ENCODE results near the gene IZUMO2. TPM values are rescaled to one million over a fixed set of nuclear protein-coding genes. Genes with fewer than 3 reads are reported as not detected.
"Not testable (repeated sequence)": the region's sequence is repeated elsewhere in the genome, so short reads cannot be mapped to it uniquely, and the experiment has no call there.

IZUMO2 gene
- total and polyA plus RNA-seq, 2 experiments from 2014 or later, result not detected

GRCh38 chr19:50134777-50135719 is 28.0 kb downstream of the IZUMO2 start:
- H3K27me3 ChIP-seq; H3K27ac ChIP-seq; H3K9me3 ChIP-seq (ENCODE audit: low read depth); H4K20me1 ChIP-seq (ENCODE audit: insufficient read depth, poor library complexity, severe bottlenecking); H3K9me2 ChIP-seq (replicated peaks; ENCODE audit: insufficient read depth); H2AFZ ChIP-seq; DNase-seq (ENCODE audit: low spot score); H3K4me1 ChIP-seq (ENCODE audit: insufficient read depth); H3K79me2 ChIP-seq; H3K36me3 ChIP-seq (replicated peaks; ENCODE audit: insufficient read depth, low read depth); H3K4me3 ChIP-seq; H3K4me2 ChIP-seq: not testable (repeated sequence)
- WGBS (ENCODE audit: low lambda C conversion rate, missing lambda C conversion rate), result 80% methylated on average over 19 of the region's 21 CpGs

DNA sequence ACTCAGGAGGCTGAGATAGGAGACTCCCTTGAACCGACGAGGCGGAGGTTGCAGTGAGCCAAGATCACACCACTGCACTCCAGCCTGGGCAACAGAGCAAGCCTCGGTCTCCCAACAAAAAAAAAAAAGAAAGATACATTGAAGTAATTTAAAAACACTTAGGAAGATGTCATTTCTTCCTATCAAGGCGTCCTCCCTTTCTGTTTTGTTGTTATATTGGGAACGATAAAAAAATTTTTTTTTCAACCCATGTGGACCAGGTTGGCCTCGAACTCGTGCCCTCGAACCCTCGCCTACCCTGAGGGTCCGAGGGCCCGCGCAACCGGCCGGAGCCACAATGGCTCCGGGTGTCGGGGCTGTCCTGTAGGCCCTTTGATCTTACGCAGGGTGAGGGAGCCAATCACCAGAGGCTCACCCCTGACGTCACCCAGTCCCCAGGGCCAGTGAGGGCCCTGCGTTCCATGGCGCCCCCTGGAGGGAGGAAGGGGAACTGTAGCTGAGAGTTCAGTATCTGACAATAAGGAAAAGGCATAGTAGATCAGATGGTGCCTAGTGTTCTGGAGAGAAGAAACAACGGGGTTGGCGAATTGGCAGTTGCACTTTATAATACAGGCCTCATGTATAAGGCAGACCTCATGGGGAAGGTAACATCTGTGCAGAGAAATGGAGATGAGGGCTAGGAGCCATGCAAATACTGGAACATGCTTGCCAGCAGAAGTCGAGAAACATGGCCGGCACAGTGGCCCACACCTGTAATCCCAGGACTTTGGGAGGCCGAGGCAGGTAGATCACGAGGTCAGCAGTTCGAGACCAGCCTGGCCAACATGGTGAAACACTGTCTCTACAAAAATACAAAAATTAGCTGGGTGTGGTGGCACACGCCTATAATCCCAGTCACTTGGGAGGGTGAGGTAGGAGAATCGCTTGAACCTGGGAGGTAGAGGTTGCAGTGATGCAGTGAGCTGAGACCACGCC is 29.3 kb downstream of the IZUMO2 start:
- H3K27ac ChIP-seq; H3K9me2 ChIP-seq (replicated peaks; ENCODE audit: insufficient read depth); H3K4me1 ChIP-seq (ENCODE audit: insufficient read depth); H3K79me2 ChIP-seq; H3K9me3 ChIP-seq (ENCODE audit: low read depth); H2AFZ ChIP-seq; H3K4me2 ChIP-seq; H4K20me1 ChIP-seq (ENCODE audit: insufficient read depth, poor library complexity, severe bottlenecking); H3K36me3 ChIP-seq (replicated peaks; ENCODE audit: insufficient read depth, low read depth); H3K4me3 ChIP-seq; H3K27me3 ChIP-seq; DNase-seq (ENCODE audit: low spot score): not testable (repeated sequence)
- WGBS (ENCODE audit: low lambda C conversion rate, missing lambda C conversion rate), result 77% methylated on average over 28 of the region's 31 CpGs

DNA sequence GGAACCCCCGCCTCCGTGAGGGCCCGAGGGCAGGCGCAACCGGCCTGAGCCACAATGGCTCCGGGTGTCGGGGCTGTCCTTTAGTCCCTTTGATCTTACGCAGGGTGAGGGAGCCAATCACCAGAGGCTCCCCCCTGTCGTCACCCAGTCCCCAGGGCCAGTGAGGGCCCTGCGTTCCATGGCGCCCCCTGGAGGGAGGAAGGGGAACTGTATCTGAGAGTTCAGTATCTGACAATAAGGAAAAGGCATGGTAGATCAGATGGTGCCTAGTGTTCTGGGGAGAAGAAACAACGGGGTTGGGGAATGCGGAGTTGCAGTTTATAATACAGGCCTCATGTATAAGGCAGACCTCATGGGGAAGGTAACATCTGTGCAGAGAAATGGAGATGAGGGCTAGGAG is 59.1 kb downstream of the IZUMO2 start:
- H3K27ac ChIP-seq; H3K27me3 ChIP-seq; H2AFZ ChIP-seq; H3K36me3 ChIP-seq (replicated peaks; ENCODE audit: insufficient read depth, low read depth); H3K4me2 ChIP-seq; H3K4me1 ChIP-seq (ENCODE audit: insufficient read depth); H3K4me3 ChIP-seq; DNase-seq (ENCODE audit: low spot score); H3K9me2 ChIP-seq (replicated peaks; ENCODE audit: insufficient read depth); H3K9me3 ChIP-seq (ENCODE audit: low read depth); H3K79me2 ChIP-seq; H4K20me1 ChIP-seq (ENCODE audit: insufficient read depth, poor library complexity, severe bottlenecking): not testable (repeated sequence)
- WGBS (ENCODE audit: low lambda C conversion rate, missing lambda C conversion rate), result no CpG with 5 or more reads among the region's 13 CpGs

- not testable (repeated sequence) for H4K20me1 ChIP-seq (ENCODE audit: insufficient read depth, poor library complexity, severe bottlenecking); H3K4me2 ChIP-seq; H3K9me2 ChIP-seq (replicated peaks; ENCODE audit: insufficient read depth); H3K4me3 ChIP-seq; H3K27me3 ChIP-seq; H2AFZ ChIP-seq; H3K4me1 ChIP-seq (ENCODE audit: insufficient read depth); H3K27ac ChIP-seq; H3K9me3 ChIP-seq (ENCODE audit: low read depth); H3K79me2 ChIP-seq; H3K36me3 ChIP-seq (replicated peaks; ENCODE audit: insufficient read depth, low read depth); DNase-seq (ENCODE audit: low spot score)
- WGBS (ENCODE audit: low lambda C conversion rate, missing lambda C conversion rate), result no CpG with 5 or more reads among the region's 13 CpGs
These were observed 59.7 kb downstream of the IZUMO2 start for GRCh38 chr19:50103405-50103804.

Other genes with a start within 250 kb of the IZUMO2 start
- gene ATF5, start 234.1 kb downstream of the IZUMO2 start, total RNA-seq, result 19.8 and 34.4 TPM in 2 replicates
- gene ATF5, start 234.1 kb downstream of the IZUMO2 start, polyA plus RNA-seq, result 16.1 and 23.8 TPM in 2 replicates
- gene NUP62, start 233.8 kb downstream of the IZUMO2 start, total RNA-seq, result 21.3 and 33.8 TPM in 2 replicates
- 33.5 and 34.0 TPM in 2 replicates for gene NUP62, start 233.8 kb downstream of the IZUMO2 start, polyA plus RNA-seq
- 15.8 and 21.2 TPM in 2 replicates for gene SIGLEC11, start 202.1 kb downstream of the IZUMO2 start, total RNA-seq
- gene SIGLEC11, start 202.1 kb downstream of the IZUMO2 start, polyA plus RNA-seq, result 3.9 and 6.0 TPM in 2 replicates
- gene VRK3, start 137.9 kb downstream of the IZUMO2 start, total RNA-seq, result 36.7 and 39.7 TPM in 2 replicates
- gene VRK3, start 137.9 kb downstream of the IZUMO2 start, polyA plus RNA-seq, result 41.8 and 42.3 TPM in 2 replicates
- gene ZNF473, start 137.3 kb downstream of the IZUMO2 start, total RNA-seq, result 5.3 and 8.0 TPM in 2 replicates
- gene ZNF473, start 137.3 kb downstream of the IZUMO2 start, polyA plus RNA-seq, result 2.5 and 4.4 TPM in 2 replicates
- 48.9 and 64.4 TPM in 2 replicates for gene MYH14, start 40.3 kb upstream of the IZUMO2 start, total RNA-seq
- gene MYH14, start 40.3 kb upstream of the IZUMO2 start, polyA plus RNA-seq, result 31.7 and 40.9 TPM in 2 replicates
- gene KCNC3, start 166.1 kb upstream of the IZUMO2 start, total RNA-seq, result 0.24 and 0.40 TPM in 2 replicates
- 1.5 and 1.6 TPM in 2 replicates for gene KCNC3, start 166.1 kb upstream of the IZUMO2 start, polyA plus RNA-seq
- gene NAPSA, start 202.4 kb upstream of the IZUMO2 start, total RNA-seq, result 7.3 and 12.4 TPM in 2 replicates
- gene NAPSA, start 202.4 kb upstream of the IZUMO2 start, polyA plus RNA-seq, result 2.7 and 12.1 TPM in 2 replicates
- gene NR1H2, start 213.2 kb upstream of the IZUMO2 start, total RNA-seq, result 41.4 and 53.2 TPM in 2 replicates
- gene NR1H2, start 213.2 kb upstream of the IZUMO2 start, polyA plus RNA-seq, result 55.9 and 62.9 TPM in 2 replicates
- gene POLD1, start 221.1 kb upstream of the IZUMO2 start, total RNA-seq, result 13.6 and 18.2 TPM in 2 replicates
- 32.6 and 40.4 TPM in 2 replicates for gene POLD1, start 221.1 kb upstream of the IZUMO2 start, polyA plus RNA-seq

Measured in hepatocyte (in vitro differentiated cells).